GM18498 (cell line): ENCODE data around the gene SLC25A22.

Source experiments
- ATAC-seq: cut with Tn5 transposase; IDR thresholded peaks from one replicate; pipeline ENCODE4 v1.9.1; 2021; ENCODE audit warnings: mild to moderate bottlenecking, moderate library complexity; ENCODE audit not compliant: unreplicated experiment

Gene SLC25A22

DNA sequence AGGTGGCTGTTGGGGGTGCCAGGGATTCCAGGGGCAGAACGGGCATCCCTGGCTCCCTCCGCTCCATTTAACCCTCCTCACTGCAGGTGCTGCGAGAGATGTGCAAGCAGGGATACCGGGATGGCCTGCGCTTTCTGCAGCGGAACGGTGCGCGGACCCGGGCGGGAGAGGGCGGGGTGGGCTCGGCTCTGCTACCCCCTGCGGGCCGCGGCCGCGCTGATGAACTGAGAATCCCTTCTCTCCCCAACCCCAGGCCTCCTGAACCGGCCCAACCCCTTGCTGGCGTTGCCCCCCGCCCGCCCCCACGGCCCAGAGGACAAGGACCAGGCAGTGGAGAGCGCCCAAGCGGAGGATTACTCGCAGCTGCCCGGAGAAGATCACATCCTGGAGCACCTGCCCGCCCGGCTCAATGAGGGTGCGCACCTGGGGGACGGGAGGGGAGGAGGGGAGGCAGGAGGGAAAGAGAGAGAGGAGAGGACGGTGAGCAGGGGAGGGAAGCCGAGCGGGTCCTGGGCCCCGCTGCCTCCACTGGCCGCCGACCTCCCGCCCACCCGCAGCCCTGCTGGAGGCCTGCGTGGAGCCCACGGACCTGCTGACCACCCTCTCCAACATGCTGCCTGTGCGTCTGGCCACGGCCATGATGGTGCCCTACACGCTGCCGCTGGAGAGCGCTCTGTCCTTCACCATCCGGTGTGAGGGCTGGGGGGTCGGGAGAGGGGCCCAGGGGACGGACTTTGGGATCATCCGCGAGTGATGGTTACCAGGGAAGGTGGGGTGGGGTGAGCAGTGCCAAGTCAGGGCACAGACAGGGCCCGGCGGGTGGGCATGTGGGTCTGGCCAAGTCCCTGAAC, 25.6 kb upstream of the SLC25A22 start:
- no peak for ATAC-seq

DNA sequence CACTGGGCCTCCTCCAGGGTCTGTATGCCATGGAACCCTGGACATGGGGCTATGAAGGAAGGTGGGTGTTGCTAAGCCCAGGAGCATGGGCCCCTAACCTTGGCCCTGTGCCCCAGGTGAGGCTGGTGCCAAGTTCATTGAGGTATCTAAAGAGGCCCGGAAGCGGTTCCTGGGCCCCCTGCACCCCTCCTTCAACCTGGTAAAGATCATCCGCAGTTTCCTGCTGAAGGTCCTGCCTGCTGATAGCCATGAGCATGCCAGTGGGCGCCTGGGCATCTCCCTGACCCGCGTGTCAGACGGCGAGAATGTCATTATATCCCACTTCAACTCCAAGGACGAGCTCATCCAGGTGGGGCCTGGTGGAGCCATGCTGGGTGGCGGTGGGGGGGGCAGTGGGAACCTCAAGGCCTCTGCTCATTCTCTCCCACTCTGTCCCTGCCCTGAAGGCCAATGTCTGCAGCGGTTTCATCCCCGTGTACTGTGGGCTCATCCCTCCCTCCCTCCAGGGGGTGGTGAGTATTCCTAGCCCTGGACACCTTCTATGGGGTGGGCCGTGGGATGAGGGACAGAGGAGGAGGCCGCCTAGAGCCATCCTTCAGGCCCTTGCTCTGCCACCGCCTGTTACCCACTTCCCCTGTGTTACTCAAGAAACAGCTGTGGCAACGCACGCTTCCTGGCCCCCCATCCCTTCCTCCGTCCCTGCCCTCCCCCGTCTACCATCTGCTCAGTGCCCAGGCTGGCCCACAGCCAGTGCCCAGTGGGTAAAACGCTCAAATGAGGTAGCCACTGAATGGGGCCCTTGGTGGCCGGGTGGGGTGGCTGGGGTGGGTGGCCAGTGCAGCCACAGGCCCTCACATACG, 23.7 kb upstream of the SLC25A22 start:
- ATAC-seq, result no peak

GRCh38 chr11:820655-821511, 22.8 kb upstream of the SLC25A22 start:
- no peak for ATAC-seq

- ATAC-seq, result peak; percentile 66
Measured at GRCh38 chr11:819943-820649, 22.0 kb upstream of the SLC25A22 start.

DNA sequence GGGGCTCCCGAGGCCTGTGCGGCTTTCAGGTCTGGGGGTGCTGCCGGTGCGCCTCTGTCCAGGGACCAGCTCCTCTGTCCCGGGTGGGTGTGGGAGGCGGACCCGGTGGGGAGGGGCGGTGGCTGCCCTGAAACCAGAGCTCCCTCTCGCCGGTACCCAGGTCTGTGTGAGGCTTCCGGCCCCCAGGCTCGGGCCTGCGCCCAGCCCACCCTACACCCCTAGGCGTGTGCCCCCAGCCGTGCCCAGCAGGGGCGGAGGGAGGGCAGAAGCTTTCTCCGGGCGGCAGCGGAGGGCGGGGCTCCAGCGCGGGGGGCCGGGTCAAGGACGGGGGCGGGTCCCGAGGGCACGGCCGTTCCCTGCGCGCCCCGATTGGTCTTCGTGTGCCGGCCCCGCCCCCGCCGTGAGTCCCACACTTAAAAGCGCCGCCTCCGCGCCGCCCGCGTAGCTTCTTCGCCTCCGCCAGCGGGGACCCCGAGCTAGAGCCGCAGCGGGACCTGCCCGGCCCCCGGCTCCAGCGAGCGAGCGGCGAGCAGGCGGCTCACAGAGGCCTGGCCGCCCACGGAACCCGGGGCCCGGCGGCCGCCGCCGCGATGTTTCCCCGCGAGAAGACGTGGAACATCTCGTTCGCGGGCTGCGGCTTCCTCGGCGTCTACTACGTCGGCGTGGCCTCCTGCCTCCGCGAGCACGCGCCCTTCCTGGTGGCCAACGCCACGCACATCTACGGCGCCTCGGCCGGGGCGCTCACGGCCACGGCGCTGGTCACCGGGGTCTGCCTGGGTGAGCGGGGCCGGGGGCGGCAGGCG, 21.2 kb upstream of the SLC25A22 start:
- peak; percentile 71 for ATAC-seq

GRCh38 chr11:818396-819128, 20.5 kb upstream of the SLC25A22 start, which contains the start of gene PNPLA2:
Gene PNPLA2 (plus strand): TSS chr11:818914. CDS start chr11:819719, 805 bp downstream.
- ATAC-seq, result no peak

- no peak for ATAC-seq
Measured at GRCh38 chr11:816433-816779, 18.3 kb upstream of the SLC25A22 start.

DNA sequence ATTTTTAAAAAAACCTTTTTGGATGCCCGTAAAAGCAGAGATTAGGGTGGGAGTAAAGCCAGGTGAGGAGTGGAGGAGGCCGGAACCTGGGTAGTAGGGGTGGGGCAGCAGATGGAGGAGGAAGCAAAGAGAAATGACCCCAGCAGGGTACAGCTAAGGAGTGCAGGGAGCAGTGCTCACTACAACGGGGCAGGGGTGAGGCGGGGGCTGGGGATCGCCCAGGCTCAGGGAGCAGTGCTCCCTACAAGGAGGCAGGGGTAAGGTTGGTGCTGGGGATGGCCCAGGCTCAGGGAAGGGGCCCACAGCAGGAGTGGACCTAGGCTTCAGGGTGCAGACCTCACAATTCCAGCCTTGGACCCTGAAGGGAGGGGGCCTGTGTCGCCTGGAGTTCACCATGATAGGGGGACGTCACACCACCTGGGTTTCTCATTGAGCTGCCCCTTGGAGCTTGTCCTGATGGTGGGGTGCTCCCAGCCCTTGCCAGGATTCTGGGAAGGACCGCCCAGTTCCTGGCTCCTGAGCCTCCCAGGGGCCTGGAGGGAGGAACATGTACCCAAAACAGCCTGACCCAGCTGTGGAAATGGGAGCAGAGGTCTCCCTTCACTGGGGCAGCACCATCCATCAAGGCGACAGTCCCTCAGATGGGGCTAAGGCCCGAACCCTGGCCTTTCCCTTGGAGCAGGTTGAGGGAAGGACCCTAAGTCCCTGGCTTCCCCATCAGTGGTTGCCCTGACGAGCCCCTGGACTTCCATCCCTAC, 17.8 kb upstream of the SLC25A22 start:
- no peak for ATAC-seq

- no peak for ATAC-seq
Measured at GRCh38 chr11:813456-814096, 15.5 kb upstream of the SLC25A22 start.

DNA sequence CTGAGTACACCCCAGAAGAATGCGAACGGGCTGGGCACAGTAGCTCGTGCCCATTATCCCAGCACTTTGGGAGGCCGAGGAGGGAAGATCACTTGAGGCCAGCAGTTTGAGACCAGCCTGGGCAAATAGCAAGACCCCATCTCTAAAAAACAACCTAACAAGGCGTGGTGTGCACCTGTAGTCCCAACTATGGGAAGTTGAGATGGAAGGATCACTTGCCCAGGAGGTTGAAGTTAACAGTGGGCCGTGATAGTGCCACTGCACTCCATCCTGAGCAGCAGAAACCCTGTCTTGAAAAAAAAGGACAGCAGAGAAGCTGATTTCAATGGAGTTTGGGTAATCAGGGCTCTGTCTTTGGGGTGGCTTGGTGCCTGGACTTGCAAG, 15.0 kb upstream of the SLC25A22 start:
- ATAC-seq, result no peak

- ATAC-seq, result no peak
Measured at GRCh38 chr11:812390-812789, 14.3 kb upstream of the SLC25A22 start.

DNA sequence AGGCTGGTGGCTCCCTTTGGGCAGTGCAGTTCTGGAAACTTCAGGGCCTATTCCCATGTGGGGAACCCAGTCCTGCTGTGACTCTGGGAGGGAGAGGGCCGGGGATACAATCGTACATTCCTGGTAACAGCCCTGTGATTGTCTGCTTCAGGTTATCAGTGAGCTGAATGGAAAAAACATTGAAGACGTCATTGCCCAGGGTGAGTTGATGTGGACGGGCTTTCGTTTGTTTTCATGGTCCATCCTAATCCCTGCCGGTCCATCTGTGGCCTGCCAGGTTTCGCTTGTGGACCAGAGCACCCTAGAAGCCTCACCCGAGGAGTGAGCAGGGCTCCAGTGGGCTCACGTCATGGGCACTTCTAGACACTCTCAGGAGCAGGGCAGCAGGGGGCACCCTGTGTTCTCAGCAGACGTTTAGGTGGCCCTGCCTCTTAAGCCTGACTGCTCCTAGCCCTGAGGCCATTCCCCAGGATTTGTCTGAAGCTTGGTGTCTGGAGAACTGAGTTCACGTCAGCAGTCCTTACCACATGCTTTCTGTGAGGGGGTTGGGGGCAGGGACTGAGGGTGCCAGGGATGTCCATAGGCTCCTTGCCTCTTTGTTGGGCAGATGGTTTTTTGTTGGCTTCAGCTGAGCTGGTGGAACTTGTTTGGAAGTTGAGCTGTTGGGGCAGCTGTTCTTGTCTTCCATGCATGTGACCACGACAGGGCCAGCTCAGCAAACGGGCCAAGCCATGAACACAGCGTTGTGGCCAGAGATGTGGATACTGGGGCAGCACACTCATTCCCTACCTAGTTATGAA, 13.6 kb upstream of the SLC25A22 start:
- ATAC-seq, result no peak

DNA sequence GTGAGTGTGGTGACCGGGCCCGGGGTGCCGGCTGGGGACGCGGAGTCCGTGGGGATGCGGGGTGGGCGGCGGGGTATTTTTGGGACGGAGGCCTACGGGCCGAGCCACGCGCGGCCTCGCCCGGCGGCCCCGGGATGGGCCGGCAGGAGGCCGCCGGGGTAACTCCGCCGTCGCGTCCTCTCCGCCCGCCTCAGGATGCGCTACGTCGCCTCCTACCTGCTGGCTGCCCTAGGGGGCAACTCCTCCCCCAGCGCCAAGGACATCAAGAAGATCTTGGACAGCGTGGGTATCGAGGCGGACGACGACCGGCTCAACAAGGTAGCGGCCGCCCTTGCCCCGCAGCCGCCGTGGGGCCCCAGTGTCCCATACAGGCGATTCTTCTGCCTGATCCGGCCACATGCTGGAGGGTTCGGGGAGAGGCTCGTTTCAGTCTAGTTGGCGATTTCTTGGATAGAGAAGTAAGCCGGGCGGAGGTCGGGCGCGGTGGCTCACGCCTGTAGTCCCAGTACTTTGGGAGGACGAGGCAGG, 12.0 kb upstream of the SLC25A22 start:
- ATAC-seq, result no peak

- ATAC-seq, result peak; percentile 76
Measured at GRCh38 chr11:809287-810039, 11.4 kb upstream of the SLC25A22 start, which contains the start of gene RPLP2. Gene RPLP2 (plus strand): TSS chr11:809967. CDS start chr11:810235, 268 bp downstream.

DNA sequence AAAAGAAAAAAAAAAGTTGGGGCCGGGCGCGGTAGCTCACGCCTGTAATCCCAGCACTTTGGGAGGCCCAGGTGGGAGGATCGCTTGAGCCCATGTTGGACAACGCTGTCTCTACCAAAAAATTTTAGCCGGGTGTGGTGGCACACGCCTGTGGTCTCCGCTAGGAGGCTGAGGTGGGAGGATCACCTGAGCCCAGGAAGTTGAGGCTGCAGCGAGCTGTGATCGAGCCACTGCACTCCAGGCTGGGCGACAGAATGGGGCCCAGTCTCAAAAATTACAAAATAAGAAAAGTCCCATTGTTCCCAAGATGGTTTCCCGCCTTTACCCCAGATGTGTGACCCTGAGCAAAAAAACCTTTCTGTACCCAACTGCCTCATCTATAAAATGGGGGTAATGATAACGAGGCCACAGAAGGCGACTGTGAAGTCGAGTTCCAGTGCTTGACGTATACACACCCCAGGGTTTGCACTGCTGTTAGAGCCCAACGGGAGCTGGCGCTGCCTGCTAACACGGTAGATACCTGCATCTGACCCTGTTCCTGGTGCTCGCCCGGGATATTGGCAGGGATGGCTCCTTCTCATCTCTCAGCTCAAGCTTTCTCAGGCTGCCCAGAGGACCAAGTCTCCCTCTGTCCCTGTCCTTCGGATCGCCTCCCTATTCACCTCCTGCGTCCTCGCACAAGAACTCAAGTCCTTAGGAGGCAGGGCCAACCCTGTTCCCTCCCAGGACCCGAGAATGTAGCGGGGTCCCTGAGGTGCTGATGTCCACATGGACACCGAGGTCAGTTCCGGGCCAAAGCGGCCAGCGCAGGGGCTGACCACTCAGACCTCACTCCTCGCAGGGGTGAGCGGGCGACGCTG, 10.6 kb upstream of the SLC25A22 start:
- ATAC-seq, result no peak
